H9 (cell line): ENCODE results near the gene SPECC1L. TPM values are rescaled to one million over a fixed set of nuclear protein-coding genes. Genes with fewer than 3 reads are reported as not detected.

Experiments used
- DNase-seq: peaks from one replicate; pipeline ENCODE4 v3.0.0-alpha.2; 2017
- H2AFZ ChIP-seq: one replicate; pipeline ENCODE4 v1.6.1; 2013; ENCODE audit warnings: mild to moderate bottlenecking, low read length, control low read depth, moderate library complexity
- H2AK5ac ChIP-seq: 2 replicates; pipeline ENCODE4 v1.6.1; 2013; ENCODE audit warnings: low read length, control low read depth, mixed read lengths; ENCODE audit not compliant: insufficient read length
- H2BK120ac ChIP-seq: one replicate; pipeline ENCODE4 v1.6.1; 2013; ENCODE audit warnings: low read depth, mild to moderate bottlenecking, low read length, control low read depth, inconsistent platforms; ENCODE audit not compliant: poor library complexity, severe bottlenecking
- H2BK12ac ChIP-seq: 2 replicates; pipeline ENCODE4 v1.6.1; 2013; ENCODE audit warnings: low read length, control low read depth, mixed read lengths, low read depth; ENCODE audit not compliant: insufficient read length
- H2BK15ac ChIP-seq: 2 replicates; pipeline ENCODE4 v1.6.1; 2013; ENCODE audit warnings: low read depth, low read length, control low read depth
- H2BK20ac ChIP-seq: one replicate; pipeline ENCODE4 v1.6.1; 2013; ENCODE audit warnings: low read depth, mild to moderate bottlenecking, low read length, control low read depth, inconsistent platforms; ENCODE audit not compliant: poor library complexity, severe bottlenecking
- H2BK5ac ChIP-seq: 2 replicates; pipeline ENCODE4 v1.6.1; 2013; ENCODE audit warnings: low read length, control low read depth, mixed read lengths; ENCODE audit not compliant: insufficient read length
- H3K14ac ChIP-seq: 2 replicates; pipeline ENCODE4 v1.6.1; 2013; ENCODE audit warnings: low read length, control low read depth; ENCODE audit not compliant: insufficient read depth
- H3K18ac ChIP-seq: 2 replicates; pipeline ENCODE4 v1.6.1; 2013; ENCODE audit warnings: low read depth, mild to moderate bottlenecking, mixed read lengths, low read length, control low read depth; ENCODE audit not compliant: insufficient read length
- H3K23ac ChIP-seq: 2 replicates; pipeline ENCODE4 v1.6.1; 2013; ENCODE audit warnings: low read length, control low read depth, mixed read lengths, low read depth; ENCODE audit not compliant: insufficient read length
- H3K23me2 ChIP-seq: 2 replicates; pipeline ENCODE4 v1.6.1; 2013; ENCODE audit warnings: low read depth, mild to moderate bottlenecking, mixed read lengths, low read length, control low read depth; ENCODE audit not compliant: insufficient read length, poor library complexity, severe bottlenecking
- H3K27ac ChIP-seq: 2 replicates; pipeline ENCODE4 v1.5.1; 2013; ENCODE audit warnings: low read length, control low read depth, mixed read lengths, low read depth; ENCODE audit not compliant: insufficient read length
- H3K27me3 ChIP-seq: 2 replicates; pipeline ENCODE4 v1.6.1; 2013; ENCODE audit warnings: low read length, control low read depth, inconsistent platforms; ENCODE audit not compliant: insufficient read depth
- H3K4ac ChIP-seq: 2 replicates; pipeline ENCODE4 v1.6.1; 2013; ENCODE audit warnings: low read depth, mild to moderate bottlenecking, control low read depth, inconsistent platforms, low read length, moderate library complexity
- H3K4me1 ChIP-seq: 2 replicates; pipeline ENCODE4 v1.6.1; 2013; ENCODE audit warnings: low read length, control low read depth, inconsistent platforms; ENCODE audit not compliant: insufficient read depth
- H3K4me2 ChIP-seq: 2 replicates; pipeline ENCODE4 v1.6.1; 2013; ENCODE audit warnings: low read length, control low read depth, mixed read lengths; ENCODE audit not compliant: insufficient read length, insufficient read depth
- H3K56ac ChIP-seq: 2 replicates; pipeline ENCODE4 v1.6.1; 2013; ENCODE audit warnings: low read depth, mild to moderate bottlenecking, mixed read lengths, low read length, control low read depth; ENCODE audit not compliant: insufficient read length
- H3K79me1 ChIP-seq: 2 replicates; pipeline ENCODE4 v1.6.1; 2013; ENCODE audit warnings: low read depth, mild to moderate bottlenecking, moderate library complexity, low read length, control low read depth, inconsistent platforms; ENCODE audit not compliant: insufficient read depth, poor library complexity, severe bottlenecking
- H3K79me2 ChIP-seq: 2 replicates; pipeline ENCODE4 v1.6.1; 2013; ENCODE audit warnings: low read length, control low read depth, inconsistent platforms; ENCODE audit not compliant: insufficient read depth
- H3K9ac ChIP-seq: 2 replicates; pipeline ENCODE4 v1.6.1; 2013; ENCODE audit warnings: low read length, control low read depth, mixed read lengths; ENCODE audit not compliant: insufficient read length; ENCODE audit errors: extremely low read depth
- H3K9me3 ChIP-seq: one replicate; pipeline ENCODE4 v1.6.1; 2013; ENCODE audit warnings: low read depth, low read length, inconsistent platforms; ENCODE audit not compliant: control insufficient read depth
- H3T11ph ChIP-seq: one replicate; pipeline ENCODE4 v1.6.1; 2013; ENCODE audit warnings: mild to moderate bottlenecking, low read length, control low read depth, inconsistent platforms
- H4K20me1 ChIP-seq: one replicate; pipeline ENCODE4 v1.6.1; 2013; ENCODE audit not compliant: control insufficient read depth, insufficient read length, insufficient read depth
- H4K5ac ChIP-seq: 2 replicates; pipeline ENCODE4 v1.6.1; 2013; ENCODE audit warnings: low read depth, mild to moderate bottlenecking, mixed read lengths, low read length, control low read depth; ENCODE audit not compliant: insufficient read length
- H4K8ac ChIP-seq: replicated peaks from 2 replicates; pipeline ENCODE4 v1.6.1; 2013; ENCODE audit warnings: low read length, control low read depth, mixed read lengths, low read depth; ENCODE audit not compliant: insufficient read length
- H4K91ac ChIP-seq: 2 replicates; pipeline ENCODE4 v1.6.1; 2013; ENCODE audit warnings: low read depth, mild to moderate bottlenecking, moderate library complexity, mixed read lengths, low read length, control low read depth; ENCODE audit not compliant: insufficient read length
- H3K27ac Mint-ChIP-seq, 3 experiments: 2 replicates in 2 of 3; 3 replicates in 1 of 3; pipeline ENCODE4 v1.8.0; 2020 to 2021; ENCODE audit warnings: mixed read lengths in 3 of 3, mild to moderate bottlenecking in 1 of 3, moderate library complexity in 1 of 3
- H3K27me3 Mint-ChIP-seq: 2 replicates; pipeline ENCODE4 v1.8.0; 2021; ENCODE audit warnings: low read depth, mild to moderate bottlenecking, moderate library complexity, mixed read lengths
- H3K36me3 Mint-ChIP-seq, 3 experiments: 2 replicates in 2 of 3; 3 replicates in 1 of 3; pipeline ENCODE4 v1.8.0; 2020 to 2021; ENCODE audit warnings: low read depth in 3 of 3, mixed read lengths in 3 of 3; ENCODE audit not compliant: insufficient read depth in 1 of 3
- H3K4me1 Mint-ChIP-seq, 2 experiments: 2 replicates each; pipeline ENCODE4 v1.8.0; 2020; ENCODE audit warnings: mixed read lengths in 2 of 2
- H3K4me3 Mint-ChIP-seq, 2 experiments: 2 replicates in 1 of 2; 3 replicates in 1 of 2; pipeline ENCODE4 v1.8.0; 2020 to 2021; ENCODE audit warnings: mild to moderate bottlenecking in 2 of 2, mixed read lengths in 2 of 2, moderate library complexity in 1 of 2
- H3K9me3 Mint-ChIP-seq, 2 experiments: 2 replicates in 1 of 2; 3 replicates in 1 of 2; pipeline ENCODE4 v1.8.0; 2020; ENCODE audit warnings: mild to moderate bottlenecking in 2 of 2, mixed read lengths in 2 of 2, moderate library complexity in 1 of 2
- CTCF ChIP-seq: fragments of 200-600 bp; sonication (generic); conservative IDR thresholded peaks from 3 replicates; pipeline ENCODE4 v1.8.0; 2021; ENCODE audit warnings: antibody characterized with exemption, mild to moderate bottlenecking
- WGBS: extraction: QIAGEN DNeasy Blood & Tissue Kit; methylation state at CpG from one replicate; pipeline ENCODE4 v1.1.7; 2013; ENCODE audit warnings: missing lambda C conversion rate, low lambda C conversion rate, mixed read lengths; ENCODE audit not compliant: insufficient read length; ENCODE audit errors: extremely low coverage; 5-methylcytosine and 5-hydroxymethylcytosine counted together
- total RNA-seq: library from RNA; stranded (reverse); gene quantifications from 2 replicates; pipeline ENCODE4 v1.2.1, GENCODE V29; 2021

The SPECC1L gene
- total RNA-seq, 1 experiment from 2014 or later: 57.1 TPM

GRCh38 chr22:24445481-24446259 lies 175.0 kb downstream of the SPECC1L start:
- H3K4me1 ChIP-seq: 0 out of 2 replicates have a peak, but pooled peaks cover 2% of the 10 kb centered on the region
- H3K4ac ChIP-seq: no peak overlapping the region
- no peak overlapping the region for H2BK120ac ChIP-seq
- no peak overlapping the region; the same call in 1 of the 2 replicates for H3K14ac ChIP-seq
- no peak overlapping the region for H3K18ac ChIP-seq
- Mint-ChIP-seq H3K4me1 (peaks cover 13 to 22% of the 10 kb centered on the region in 2 experiments), H3K27me3 (no peaks in the 10 kb centered on the region; the same call in 1 of the 2 replicates), H3K27ac (no peak overlapping the region), H3K4me3 (no peak overlapping the region), H3K9me3 (no peaks in the 10 kb centered on the region; a peak in 1 of 5 replicates), H3K36me3 (no peaks in the 10 kb centered on the region)
- no peaks in the 10 kb centered on the region for H4K20me1 ChIP-seq
- H2AFZ ChIP-seq: no peak overlapping the region
- no peak overlapping the region for H4K8ac ChIP-seq
- no peak for TF ChIP-seq CTCF
- H2AK5ac ChIP-seq: no peak overlapping the region
- H3K79me1 ChIP-seq: no peaks in the 10 kb centered on the region
- no peak overlapping the region for H3K23ac ChIP-seq
- no peak overlapping the region for H2BK15ac ChIP-seq
- no peak overlapping the region for H2BK5ac ChIP-seq
- no peak overlapping the region for H2BK12ac ChIP-seq
- no peak overlapping the region for H3K27ac ChIP-seq
- H3K4me2 ChIP-seq: no peak overlapping the region
- DNase-seq: peak; percentile 41
- no peak overlapping the region for H3T11ph ChIP-seq
- no CpG with 5 or more reads among the region's 11 CpGs for WGBS
- no peak overlapping the region for H4K91ac ChIP-seq
- H3K9me3 ChIP-seq: no peaks in the 10 kb centered on the region
- H3K56ac ChIP-seq: no peak overlapping the region
- no peaks in the 10 kb centered on the region for H3K27me3 ChIP-seq
- H2BK20ac ChIP-seq: no peak overlapping the region
- H4K5ac ChIP-seq: no peak overlapping the region
- peaks cover 4% of the 10 kb centered on the region for H3K23me2 ChIP-seq
- no peaks in the 10 kb centered on the region for H3K79me2 ChIP-seq
- H3K9ac ChIP-seq: no peak overlapping the region
